VCaP (cell line): ENCODE data around the gene ANKRD34C.
A peak's percentile ranks its signal among the peaks of the same experiment; 100 is the strongest.

Source experiments
- H3K27ac ChIP-seq: fragments of 450-650 bp; 2 replicates; pipeline ENCODE4 v1.5.1; 2017
- TF ChIP-seq, protein P1 (sequence below): fragments of 450-650 bp; conservative IDR thresholded peaks from 2 replicates; pipeline ENCODE4 v1.5.1; 2017; ENCODE audit warnings: mild to moderate bottlenecking, moderate library complexity

The ANKRD34C gene

DNA sequence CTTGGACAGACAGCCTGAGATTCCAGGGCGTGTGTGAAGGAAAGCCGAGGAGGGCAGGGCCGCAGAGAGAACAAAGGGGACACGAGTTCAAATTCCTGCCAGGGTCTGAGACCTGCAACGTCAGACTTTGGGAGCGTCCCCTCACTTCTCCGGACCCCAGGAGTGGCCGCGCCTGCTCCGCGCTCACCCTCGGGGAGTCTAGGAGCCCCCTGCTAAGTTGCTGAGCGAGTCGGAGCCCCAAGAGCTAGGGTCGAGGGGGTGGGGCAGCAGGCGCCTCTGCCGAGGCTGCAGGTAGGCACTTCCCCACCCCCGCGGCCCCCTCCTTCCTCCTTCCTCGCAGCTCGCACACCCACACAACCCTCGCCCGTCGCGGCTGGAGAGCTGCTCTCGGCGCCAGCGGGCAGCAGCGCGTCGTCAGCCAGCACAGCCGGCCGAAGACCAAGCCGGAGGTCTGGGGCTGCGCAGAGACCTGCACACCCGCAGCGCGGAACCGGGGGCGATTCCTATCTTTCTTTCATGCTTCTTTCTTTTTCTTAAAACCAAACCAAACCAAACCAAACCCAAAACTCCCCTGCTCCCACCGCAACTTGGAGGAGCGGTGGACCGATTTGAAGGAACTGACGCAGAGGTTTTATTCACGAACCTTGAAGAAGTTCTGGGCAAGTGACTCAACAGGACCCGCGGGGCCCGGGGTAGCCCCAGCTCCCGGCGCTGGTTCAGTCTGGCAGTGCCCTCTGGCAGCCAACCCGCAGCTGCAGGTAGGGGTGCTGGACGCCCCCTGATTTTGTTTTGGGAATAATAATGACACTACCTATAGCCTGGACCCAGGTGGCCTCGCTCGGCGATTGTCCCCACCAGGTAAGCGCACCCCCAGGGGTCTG is at the start of gene ANKRD34C:
ANKRD34C (plus strand) TSS at position 352 of the 881 bp plus-strand sequence. CDS start 10,563 bp downstream, outside the sequence.
- peak within 1 kb of the TSS; percentile 69 for H3K27ac ChIP-seq
- TF ChIP-seq, protein P1, sequence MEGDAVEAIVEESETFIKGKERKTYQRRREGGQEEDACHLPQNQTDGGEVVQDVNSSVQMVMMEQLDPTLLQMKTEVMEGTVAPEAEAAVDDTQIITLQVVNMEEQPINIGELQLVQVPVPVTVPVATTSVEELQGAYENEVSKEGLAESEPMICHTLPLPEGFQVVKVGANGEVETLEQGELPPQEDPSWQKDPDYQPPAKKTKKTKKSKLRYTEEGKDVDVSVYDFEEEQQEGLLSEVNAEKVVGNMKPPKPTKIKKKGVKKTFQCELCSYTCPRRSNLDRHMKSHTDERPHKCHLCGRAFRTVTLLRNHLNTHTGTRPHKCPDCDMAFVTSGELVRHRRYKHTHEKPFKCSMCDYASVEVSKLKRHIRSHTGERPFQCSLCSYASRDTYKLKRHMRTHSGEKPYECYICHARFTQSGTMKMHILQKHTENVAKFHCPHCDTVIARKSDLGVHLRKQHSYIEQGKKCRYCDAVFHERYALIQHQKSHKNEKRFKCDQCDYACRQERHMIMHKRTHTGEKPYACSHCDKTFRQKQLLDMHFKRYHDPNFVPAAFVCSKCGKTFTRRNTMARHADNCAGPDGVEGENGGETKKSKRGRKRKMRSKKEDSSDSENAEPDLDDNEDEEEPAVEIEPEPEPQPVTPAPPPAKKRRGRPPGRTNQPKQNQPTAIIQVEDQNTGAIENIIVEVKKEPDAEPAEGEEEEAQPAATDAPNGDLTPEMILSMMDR: 0 out of 2 replicates have a peak, but pooled peaks have one; percentile 16

DNA sequence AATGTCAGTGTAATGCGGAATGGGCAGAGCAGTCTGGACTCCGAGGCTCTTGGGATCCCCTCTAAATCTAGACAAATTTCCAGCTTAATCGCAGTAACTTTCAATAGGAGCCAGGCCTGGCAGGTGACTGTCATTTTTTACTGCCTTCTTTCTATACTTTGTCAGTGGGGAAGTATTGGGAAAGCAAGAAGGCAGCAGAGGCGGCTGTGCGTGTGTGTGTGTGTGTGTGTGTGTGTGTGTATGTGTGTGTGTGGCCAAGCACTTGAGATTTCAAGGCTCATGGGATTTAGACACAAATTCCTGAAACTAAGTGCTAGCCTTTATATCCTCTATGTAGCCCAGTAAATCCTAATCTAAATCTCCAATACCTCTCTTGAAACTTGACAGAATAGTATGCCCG is 49.3 kb upstream of the ANKRD34C start:
- TF ChIP-seq, protein P1: no peak
- H3K27ac ChIP-seq: peak overlapping the region; percentile 62

DNA sequence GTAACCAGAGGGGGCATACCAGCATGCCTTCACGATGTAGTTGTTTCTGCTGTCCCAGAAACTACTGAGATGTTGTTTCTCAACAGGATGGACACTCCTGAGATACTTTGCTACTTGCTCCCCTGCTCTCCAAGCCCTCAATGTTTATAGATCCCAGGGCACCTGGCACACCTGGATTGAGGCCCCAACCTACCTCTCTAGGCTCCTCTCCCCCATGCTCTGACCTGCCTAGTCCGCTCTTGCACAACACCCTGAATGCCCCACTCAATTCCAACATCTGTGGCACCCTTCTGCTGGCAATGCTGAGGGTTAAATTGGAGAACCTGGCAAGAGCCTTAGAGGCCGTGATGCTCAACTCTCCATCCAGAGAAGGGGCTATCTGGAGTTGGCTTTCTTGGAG is 42.5 kb upstream of the ANKRD34C start:
- H3K27ac ChIP-seq: no peak overlapping the region
- TF ChIP-seq, protein P1: no peak

DNA sequence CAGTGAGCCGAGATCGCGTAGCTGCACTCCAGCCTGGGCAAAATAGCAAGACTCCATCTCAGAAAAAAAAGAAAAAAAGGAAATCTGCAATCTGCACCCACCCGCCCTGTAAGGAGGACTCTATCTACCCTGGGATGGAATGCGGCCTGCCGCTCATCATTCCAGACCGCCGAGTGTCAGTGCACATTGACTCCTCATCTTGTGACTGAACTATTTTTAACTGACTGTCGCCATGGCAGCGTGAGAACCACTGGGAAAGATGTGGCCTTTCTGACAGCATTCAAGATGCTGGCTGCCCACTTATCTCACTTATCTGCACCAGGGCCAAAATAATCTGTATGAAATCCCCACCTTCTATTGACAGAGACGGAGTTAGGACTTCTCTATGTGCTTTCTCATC is 38.8 kb upstream of the ANKRD34C start:
- TF ChIP-seq, protein P1: no peak
- no peak overlapping the region for H3K27ac ChIP-seq

DNA sequence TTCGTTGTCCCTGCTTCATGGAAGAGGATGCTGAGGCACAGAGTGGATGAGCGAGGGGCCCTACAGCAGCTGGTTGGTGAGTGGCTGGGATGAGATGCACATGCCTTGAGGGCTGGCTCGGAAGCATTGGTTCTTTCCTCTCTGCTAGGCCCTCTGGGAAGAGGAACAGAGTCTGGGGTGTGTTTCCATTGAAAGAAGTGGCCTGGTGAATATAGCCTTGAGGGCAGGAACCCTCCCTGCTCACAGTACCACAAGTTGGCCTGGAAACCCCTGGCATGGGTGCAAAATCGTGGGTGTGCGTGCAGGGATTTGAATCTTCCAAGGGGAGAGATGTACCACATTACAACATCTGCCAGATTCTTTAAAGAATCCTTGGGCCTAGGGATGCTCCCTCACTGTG is 37.6 kb upstream of the ANKRD34C start:
- no peak overlapping the region for H3K27ac ChIP-seq
- TF ChIP-seq, protein P1: no peak

DNA sequence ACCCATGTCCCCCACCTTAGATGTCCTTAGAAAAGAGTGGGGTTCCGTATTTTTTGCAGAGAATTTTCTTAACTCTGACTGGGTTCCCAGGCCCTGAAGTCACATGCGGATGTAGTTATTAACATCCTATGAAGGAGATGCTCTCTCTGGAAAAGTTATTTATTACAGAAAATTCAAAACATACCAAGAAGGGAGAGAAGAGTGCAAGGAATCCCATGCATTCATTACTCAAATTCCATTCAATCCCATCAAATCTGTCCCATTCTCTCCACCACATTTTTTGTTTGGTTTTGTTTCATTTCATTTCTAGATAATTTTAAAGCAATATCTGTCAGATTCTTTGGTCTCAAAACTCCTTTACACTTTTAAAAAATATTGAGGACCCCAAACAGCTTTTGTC is 34.3 kb upstream of the ANKRD34C start:
- TF ChIP-seq, protein P1: no peak

DNA sequence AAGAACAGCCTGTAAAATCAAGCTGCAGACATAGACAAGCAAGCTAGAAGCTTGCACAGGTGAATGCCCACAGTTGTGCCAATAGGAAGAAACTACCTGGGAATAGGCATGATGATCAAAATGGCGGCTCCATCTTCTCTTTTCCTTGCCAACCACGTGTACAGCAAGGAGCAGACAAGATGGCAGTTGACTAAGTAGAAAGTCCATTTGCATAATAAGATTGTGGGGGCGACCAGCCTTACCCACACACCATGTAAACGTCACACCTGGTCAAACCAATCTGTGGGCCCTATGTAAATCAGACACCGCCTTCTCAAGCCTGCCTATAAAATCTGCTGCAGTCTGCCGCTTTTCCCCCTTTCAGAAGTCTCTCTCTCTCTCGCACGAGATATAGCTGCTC is 25.1 kb upstream of the ANKRD34C start:
- TF ChIP-seq, protein P1: no peak
- H3K27ac ChIP-seq: no peak overlapping the region

More for the DNA sequence above, 34.3 kb upstream of the ANKRD34C start:
- H3K27ac ChIP-seq: no peak overlapping the region
